HepG2 (cell line): ENCODE measurements around the gene STBD1. TPM values are rescaled to one million over a fixed set of nuclear protein-coding genes. Genes with fewer than 3 reads are reported as not detected.

Source experiments
- AKAP8 ChIP-seq: sonication (generic); formaldehyde crosslinking; IDR thresholded peaks from 2 replicates; pipeline ENCODE4 v1.5.1; 2020; ENCODE audit warnings: mild to moderate bottlenecking, missing genetic modification reagents
- BCL6 ChIP-seq: IDR thresholded peaks from 2 replicates; pipeline ENCODE4 v1.6.1; 2016; ENCODE audit warnings: missing genetic modification reagents, missing compliant biosample characterization
- CREM ChIP-seq, 2 experiments: sonication (generic) in 1 of 2; formaldehyde crosslinking in 1 of 2; IDR thresholded peaks; 2 replicates each; pipeline versions ENCODE4 v1.4.0 to v1.6.1; 2016 to 2020; ENCODE audit warnings: antibody characterized with exemption in 1 of 2, mild to moderate bottlenecking in 1 of 2, missing genetic modification reagents in 1 of 2
- CSRNP2 ChIP-seq: sonication (generic); formaldehyde crosslinking; conservative IDR thresholded peaks from 2 replicates; pipeline ENCODE4 v1.8.0; 2022; ENCODE audit warnings: low read depth, missing genetic modification reagents
- DMTF1 ChIP-seq: sonication (generic); formaldehyde crosslinking; IDR thresholded peaks from 2 replicates; pipeline ENCODE4 v1.4.0; 2020; ENCODE audit warnings: mild to moderate bottlenecking, missing genetic modification reagents
- FOXA1 ChIP-seq, 2 experiments: fragments of 450-650 bp in 1 of 2; sonication (generic) in 1 of 2; formaldehyde crosslinking in 1 of 2; IDR thresholded peaks; 2 replicates each; pipeline versions ENCODE4 v1.4.0 to v1.6.1; 2016 to 2020; ENCODE audit warnings: missing genetic modification reagents in 1 of 2
- HDAC1 ChIP-seq: sonication (generic); formaldehyde crosslinking; IDR thresholded peaks from 2 replicates; pipeline ENCODE4 v1.5.1; 2020; ENCODE audit warnings: mild to moderate bottlenecking, missing genetic modification reagents
- HNF4A ChIP-seq: sonication (generic); formaldehyde crosslinking; IDR thresholded peaks from 2 replicates; pipeline ENCODE4 v1.4.0; 2020; ENCODE audit warnings: missing genetic modification reagents
- KMT2B ChIP-seq: IDR thresholded peaks from 2 replicates; pipeline ENCODE4 v1.6.1; 2016; ENCODE audit warnings: missing genetic modification reagents, missing compliant biosample characterization
- NCOA2 ChIP-seq: sonication (generic); formaldehyde crosslinking; IDR thresholded peaks from 2 replicates; pipeline ENCODE4 v1.8.0; 2022; ENCODE audit warnings: inconsistent platforms
- NCOA5 ChIP-seq: sonication (generic); formaldehyde crosslinking; IDR thresholded peaks from 2 replicates; pipeline ENCODE4 v1.4.0; 2020; ENCODE audit warnings: missing genetic modification reagents
- NFE2L1 ChIP-seq: sonication (generic); formaldehyde crosslinking; IDR thresholded peaks from 2 replicates; pipeline ENCODE4 v1.4.0; 2020; ENCODE audit warnings: missing genetic modification reagents, mild to moderate bottlenecking, borderline replicate concordance
- RBM39 ChIP-seq: fragments of 200-400 bp; formaldehyde crosslinking; IDR thresholded peaks from one replicate; pipeline ENCODE4 v1.6.1; 2018; ENCODE audit warnings: antibody characterized with exemption, mild to moderate bottlenecking, low read depth, low read length; ENCODE audit not compliant: poor library complexity, severe bottlenecking
- RNF2 ChIP-seq: fragments of 450-650 bp; conservative IDR thresholded peaks from 2 replicates; pipeline ENCODE4 v1.6.1; 2016; ENCODE audit warnings: low read depth
- SAP130 ChIP-seq: IDR thresholded peaks from 2 replicates; pipeline ENCODE4 v1.6.1; 2016; ENCODE audit warnings: low read depth
- SNAI1 ChIP-seq: sonication (generic); formaldehyde crosslinking; IDR thresholded peaks from 2 replicates; pipeline ENCODE4 v1.5.0; 2020; ENCODE audit warnings: mild to moderate bottlenecking, missing genetic modification reagents, borderline replicate concordance
- STAT5B ChIP-seq: sonication (generic); formaldehyde crosslinking; IDR thresholded peaks from 2 replicates; pipeline ENCODE4 v1.4.0; 2020; ENCODE audit warnings: missing genetic modification reagents
- ZNF3 ChIP-seq: IDR thresholded peaks from 2 replicates; pipeline ENCODE4 v1.7.0; 2017; ENCODE audit warnings: inconsistent platforms
- ZNF333 ChIP-seq: sonication (generic); formaldehyde crosslinking; IDR thresholded peaks from 2 replicates; pipeline ENCODE4 v1.4.0; 2020; ENCODE audit warnings: mild to moderate bottlenecking, missing genetic modification reagents, borderline replicate concordance
- ZNF44 ChIP-seq: sonication (generic); formaldehyde crosslinking; IDR thresholded peaks from 2 replicates; pipeline ENCODE4 v1.5.1; 2020; ENCODE audit warnings: mild to moderate bottlenecking, missing genetic modification reagents
- ZNF512B ChIP-seq: sonication (generic); formaldehyde crosslinking; IDR thresholded peaks from 2 replicates; pipeline ENCODE4 v1.5.1; 2020; ENCODE audit warnings: missing genetic modification reagents, mild to moderate bottlenecking, borderline replicate concordance
- ZNF724P ChIP-seq: sonication (generic); formaldehyde crosslinking; IDR thresholded peaks from 2 replicates; pipeline ENCODE4 v1.8.0; 2022; ENCODE audit warnings: missing genetic modification reagents, borderline replicate concordance
- ZNF75D ChIP-seq: sonication (generic); formaldehyde crosslinking; IDR thresholded peaks from 2 replicates; pipeline ENCODE4 v1.8.1; 2023; ENCODE audit warnings: missing genetic modification reagents, mild to moderate bottlenecking, borderline replicate concordance
- polyA plus RNA-seq, 8 experiments: library from polyadenylated mRNA; depleted of rRNA in 3 of 8; stranded (reverse) in 7 of 8; unstranded in 1 of 8; fragments of >200 nt; fragmentation: Illumina TruSeq in 4 of 8; extraction: Trizol in 4 of 8; gene quantifications; 2 replicates each; pipeline versions ENCODE4 v1.2.1 to v1.2.3, GENCODE V29; 2011 to 2016; ENCODE audit warnings: low read depth in 4 of 8, missing spikeins in 1 of 8, mixed read lengths in 1 of 8; ENCODE audit not compliant: insufficient read depth in 1 of 8
- total RNA-seq, 5 experiments: library from RNA; depleted of rRNA; stranded (reverse); fragments of >200 nt; fragmentation: Illumina TruSeq; extraction: Trizol; gene quantifications; 2 replicates each; pipeline ENCODE4 v1.2.3, GENCODE V29; 2016; ENCODE audit warnings: low read depth in 1 of 5

Gene STBD1
- total and polyA plus RNA-seq, 2 of the 13 experiments (the other 11 are each of a cell fraction or from before 2014, with no cell fraction given), result 2.8 to 4.3 TPM

GRCh38 chr4:76275486-76276124 is 30.9 kb upstream of the STBD1 start (continued):
- TF ChIP-seq RBM39 (no peak), CREM (IDR thresholded peaks at IDR 0.05) (no peak), CREM (CRISPR knock-in tag; IDR thresholded peaks at IDR 0.05) (no peak), HDAC1 (CRISPR knock-in tag) (0 out of 2 replicates have a peak, but pooled peaks have one; percentile 27), STAT5B (CRISPR knock-in tag) (no peak), ZNF512B (CRISPR knock-in tag) (no peak), RNF2 (no peak), NCOA2 (CRISPR knock-in tag) (peak; percentile 58; the same call in 1 of the 2 replicates), ZNF724P (CRISPR knock-in tag) (no peak), KMT2B (CRISPR knock-in tag) (peak; percentile 37; the same call in 1 of the 2 replicates), DMTF1 (CRISPR knock-in tag) (no peak), NCOA5 (CRISPR knock-in tag) (no peak), BCL6 (CRISPR knock-in tag) (0 out of 2 replicates have a peak, but pooled peaks have one; percentile 44), AKAP8 (no peak), ZNF44 (no peak), ZNF3 (CRISPR knock-in tag) (no peak), HNF4A (peak; percentile 37; the same call in 1 of the 2 replicates), ZNF75D (CRISPR knock-in tag) (no peak), FOXA1 (IDR thresholded peaks at IDR 0.05) (no peak), FOXA1 (CRISPR knock-in tag; IDR thresholded peaks at IDR 0.05) (peak; percentile 71), SAP130 (CRISPR knock-in tag) (peak; percentile 60; the same call in 1 of the 2 replicates), SNAI1 (CRISPR knock-in tag) (no peak), ZNF333 (no peak), NFE2L1 (CRISPR knock-in tag) (no peak), CSRNP2 (CRISPR knock-in tag) (no peak)
